HL-60 (cell line): ENCODE data around the gene ARHGAP10.

Experiments used
- CTCF ChIP-seq: IDR thresholded peaks from one replicate; pipeline ENCODE4 v1.5.1; 2011; ENCODE audit warnings: low read length, control low read depth, inconsistent platforms; ENCODE audit not compliant: insufficient read depth
- GABPA ChIP-seq: IDR thresholded peaks from 2 replicates; pipeline ENCODE4 v1.6.1; 2012; ENCODE audit warnings: low read depth
- POLR2AphosphoS5 ChIP-seq: IDR thresholded peaks from 2 replicates; pipeline ENCODE4 v1.6.1; 2012; ENCODE audit warnings: low read depth

- TF ChIP-seq CTCF = no peak
- TF ChIP-seq GABPA = no peak
- TF ChIP-seq POLR2AphosphoS5 = no peak
These were observed 101.4 kb downstream of the ARHGAP10 start for GRCh38 chr4:147833254-147833653.
